Measurements from ENCODE around the gene SHMT2. TPM values are rescaled to one million over a fixed set of nuclear protein-coding genes. Genes with fewer than 3 reads are reported as not detected.

Gene SHMT2
- total and polyA plus RNA-seq, 2 donors (not counting 1 experiment from before 2014, with no cell fraction given) = 154 to 380 TPM

DNA sequence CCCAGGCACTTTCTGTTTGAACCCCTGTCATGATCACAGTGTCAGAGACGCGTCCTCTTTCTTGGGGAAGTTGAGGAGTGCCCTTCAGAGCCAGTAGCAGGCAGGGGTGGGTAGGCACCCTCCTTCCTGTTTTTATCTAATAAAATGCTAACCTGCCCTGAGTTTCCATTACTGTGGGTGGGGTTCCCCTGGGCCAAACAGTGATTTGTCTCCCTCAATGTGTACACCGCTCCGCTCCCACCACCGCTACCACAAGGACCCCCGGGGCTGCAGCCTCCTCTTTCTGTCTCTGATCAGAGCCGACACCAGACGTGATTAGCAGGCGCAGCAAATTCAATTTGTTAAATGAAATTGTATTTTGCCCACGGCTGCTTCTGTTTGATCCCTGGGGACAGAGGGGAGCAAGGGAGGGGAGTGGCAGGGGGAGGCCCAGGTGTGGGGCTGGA lies 5.1 kb downstream of the SHMT2 start:
- no peak for DNase-seq (ENCODE audit: low read depth in 2 of 2)
- peaks cover 40% of the 10 kb centered on the region for H3K4me1 ChIP-seq (ENCODE audit: control insufficient read depth, extremely low read depth, insufficient read depth, low read length)
- H3K36me3 ChIP-seq (ENCODE audit: control insufficient read depth, insufficient read depth, low read length) = peaks cover 30% of the 10 kb centered on the region
- H3K9me3 ChIP-seq (ENCODE audit: control insufficient read depth, insufficient read depth, low read depth, low read length) = no peaks in the 10 kb centered on the region
- no peak overlapping the region for H3K4me2 ChIP-seq (ENCODE audit: extremely low read depth, insufficient read depth, low read length)
- peak overlapping the region; percentile 39 for H3K9ac ChIP-seq (ENCODE audit: insufficient read depth, low read length)
- H2AFZ ChIP-seq (ENCODE audit: low read length) = no peak overlapping the region
- no peaks in the 10 kb centered on the region for H3K27me3 ChIP-seq (ENCODE audit: control insufficient read depth, insufficient read depth, low read length)
- no peak for TF ChIP-seq EZH2 (IDR thresholded peaks at IDR 0.05; ENCODE audit: low read length, missing control alignments)
- TF ChIP-seq, protein P1, sequence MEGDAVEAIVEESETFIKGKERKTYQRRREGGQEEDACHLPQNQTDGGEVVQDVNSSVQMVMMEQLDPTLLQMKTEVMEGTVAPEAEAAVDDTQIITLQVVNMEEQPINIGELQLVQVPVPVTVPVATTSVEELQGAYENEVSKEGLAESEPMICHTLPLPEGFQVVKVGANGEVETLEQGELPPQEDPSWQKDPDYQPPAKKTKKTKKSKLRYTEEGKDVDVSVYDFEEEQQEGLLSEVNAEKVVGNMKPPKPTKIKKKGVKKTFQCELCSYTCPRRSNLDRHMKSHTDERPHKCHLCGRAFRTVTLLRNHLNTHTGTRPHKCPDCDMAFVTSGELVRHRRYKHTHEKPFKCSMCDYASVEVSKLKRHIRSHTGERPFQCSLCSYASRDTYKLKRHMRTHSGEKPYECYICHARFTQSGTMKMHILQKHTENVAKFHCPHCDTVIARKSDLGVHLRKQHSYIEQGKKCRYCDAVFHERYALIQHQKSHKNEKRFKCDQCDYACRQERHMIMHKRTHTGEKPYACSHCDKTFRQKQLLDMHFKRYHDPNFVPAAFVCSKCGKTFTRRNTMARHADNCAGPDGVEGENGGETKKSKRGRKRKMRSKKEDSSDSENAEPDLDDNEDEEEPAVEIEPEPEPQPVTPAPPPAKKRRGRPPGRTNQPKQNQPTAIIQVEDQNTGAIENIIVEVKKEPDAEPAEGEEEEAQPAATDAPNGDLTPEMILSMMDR (conservative IDR thresholded peaks at IDR 0.05 in 1 of 2, IDR thresholded peaks at IDR 0.05 in 1 of 2; ENCODE audit: low read depth in 1 of 2, low read length in 2 of 2) = no peak
- H3K27ac ChIP-seq (ENCODE audit: insufficient read depth, low read length) = peak overlapping the region; percentile 42
- peaks cover 2% of the 10 kb centered on the region for H4K20me1 ChIP-seq (ENCODE audit: control insufficient read depth, extremely low read depth, insufficient read depth, low read length)
- H3K79me2 ChIP-seq (ENCODE audit: control insufficient read depth, insufficient read depth, low read length) = peaks cover 28% of the 10 kb centered on the region
- no peak overlapping the region for H3K4me3 ChIP-seq (replicated peaks in 1 of 4; ENCODE audit: control extremely low read depth in 1 of 4, insufficient read depth in 1 of 4, low read depth in 3 of 4, low read length in 4 of 4)

DNA sequence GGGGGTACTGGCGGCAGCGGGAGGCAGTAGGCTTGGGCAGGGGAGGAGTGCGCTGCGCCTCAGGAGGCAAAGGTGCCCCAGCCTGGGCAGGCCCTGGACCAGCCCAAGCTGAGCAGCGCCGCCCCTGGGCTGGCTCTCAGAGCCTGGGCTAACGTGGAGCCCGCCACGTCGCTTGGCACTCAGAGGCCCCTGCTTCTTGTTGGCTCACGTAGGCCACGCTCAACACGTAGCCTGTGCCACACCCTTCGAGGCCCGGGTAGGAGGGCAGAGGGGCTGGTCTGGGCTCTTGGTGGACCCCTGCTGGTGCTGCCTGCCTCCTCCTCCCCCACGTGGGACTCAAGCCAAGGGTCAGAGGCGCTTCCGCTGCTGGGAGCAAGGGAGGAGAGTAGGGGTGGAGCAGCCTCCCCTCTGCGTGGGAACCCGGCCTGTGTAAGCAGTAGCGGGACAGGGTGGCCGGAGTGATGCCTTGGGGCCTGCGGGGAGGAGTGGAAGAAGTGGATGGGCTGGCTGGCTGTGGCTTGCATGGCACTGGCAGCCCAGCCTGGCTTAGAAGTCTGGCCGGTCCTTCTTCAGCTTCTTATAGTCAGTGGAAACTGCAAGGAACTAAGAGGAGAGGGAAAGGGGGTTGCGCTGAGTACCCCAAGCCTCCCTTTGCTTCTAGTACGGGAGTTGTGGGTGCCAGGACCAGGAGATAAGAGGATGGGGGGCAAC lies 5.7 kb downstream of the SHMT2 start:
- H2AFZ ChIP-seq (ENCODE audit: low read length) = no peak overlapping the region
- H3K4me2 ChIP-seq (ENCODE audit: extremely low read depth, insufficient read depth, low read length) = no peak overlapping the region
- peak; percentile 41 to 84 for DNase-seq (ENCODE audit: low read depth in 2 of 2)
- no peak overlapping the region for H3K4me3 ChIP-seq (replicated peaks in 1 of 4; ENCODE audit: control extremely low read depth in 1 of 4, insufficient read depth in 1 of 4, low read depth in 3 of 4, low read length in 4 of 4)
- TF ChIP-seq, protein P1 (conservative IDR thresholded peaks at IDR 0.05 in 1 of 2, IDR thresholded peaks at IDR 0.05 in 1 of 2; ENCODE audit: low read depth in 1 of 2, low read length in 2 of 2) = peak in 1 of 2 donors; percentile 27
- no peak for TF ChIP-seq EZH2 (IDR thresholded peaks at IDR 0.05; ENCODE audit: low read length, missing control alignments)
- H3K27me3 ChIP-seq (ENCODE audit: control insufficient read depth, insufficient read depth, low read length) = no peaks in the 10 kb centered on the region
- H3K36me3 ChIP-seq (ENCODE audit: control insufficient read depth, insufficient read depth, low read length) = peaks cover 30% of the 10 kb centered on the region
- H4K20me1 ChIP-seq (ENCODE audit: control insufficient read depth, extremely low read depth, insufficient read depth, low read length) = peaks cover 2% of the 10 kb centered on the region
- peaks cover 41% of the 10 kb centered on the region for H3K4me1 ChIP-seq (ENCODE audit: control insufficient read depth, extremely low read depth, insufficient read depth, low read length)
- no peaks in the 10 kb centered on the region for H3K9me3 ChIP-seq (ENCODE audit: control insufficient read depth, insufficient read depth, low read depth, low read length)
- H3K79me2 ChIP-seq (ENCODE audit: control insufficient read depth, insufficient read depth, low read length) = peaks cover 23% of the 10 kb centered on the region
- peak overlapping the region; percentile 36 for H3K27ac ChIP-seq (ENCODE audit: insufficient read depth, low read length)
- peak overlapping the region; percentile 39 for H3K9ac ChIP-seq (ENCODE audit: insufficient read depth, low read length)

DNA sequence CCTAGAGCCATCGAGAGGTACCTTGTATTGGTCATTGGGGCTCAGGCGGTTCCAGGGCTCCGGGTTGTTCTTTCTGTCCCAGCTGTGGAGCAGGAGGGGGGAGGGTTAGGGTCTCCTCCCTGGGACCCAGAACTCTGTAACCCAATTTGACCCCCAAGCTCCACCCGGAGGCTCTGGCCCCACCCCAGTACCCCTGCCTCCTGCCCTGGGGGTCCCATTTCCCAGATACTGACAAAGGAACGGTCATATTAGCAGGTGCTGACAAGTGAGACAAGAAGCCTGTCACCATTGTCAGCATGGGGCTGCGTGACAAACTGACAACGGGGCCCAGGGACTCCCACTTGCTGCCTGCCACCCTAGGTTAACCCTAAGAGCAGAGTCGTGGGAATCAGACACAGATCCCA lies 6.2 kb downstream of the SHMT2 start:
- TF ChIP-seq EZH2 (IDR thresholded peaks at IDR 0.05; ENCODE audit: low read length, missing control alignments) = no peak
- TF ChIP-seq, protein P1 (conservative IDR thresholded peaks at IDR 0.05 in 1 of 2, IDR thresholded peaks at IDR 0.05 in 1 of 2; ENCODE audit: low read depth in 1 of 2, low read length in 2 of 2) = no peak
- Histone ChIP-seq H3K36me3 (ENCODE audit: control insufficient read depth, insufficient read depth, low read length) (peaks cover 30% of the 10 kb centered on the region), H4K20me1 (ENCODE audit: control insufficient read depth, extremely low read depth, insufficient read depth, low read length) (peaks cover 2% of the 10 kb centered on the region), H2AFZ (ENCODE audit: low read length) (no peak overlapping the region), H3K79me2 (ENCODE audit: control insufficient read depth, insufficient read depth, low read length) (peaks cover 17% of the 10 kb centered on the region), H3K4me1 (ENCODE audit: control insufficient read depth, extremely low read depth, insufficient read depth, low read length) (peaks cover 46% of the 10 kb centered on the region), H3K9me3 (ENCODE audit: control insufficient read depth, insufficient read depth, low read depth, low read length) (no peaks in the 10 kb centered on the region), H3K27ac (ENCODE audit: insufficient read depth, low read length) (no peak overlapping the region), H3K4me3 (replicated peaks in 1 of 4; ENCODE audit: control extremely low read depth in 1 of 4, insufficient read depth in 1 of 4, low read depth in 3 of 4, low read length in 4 of 4) (no peak overlapping the region), H3K27me3 (ENCODE audit: control insufficient read depth, insufficient read depth, low read length) (peaks cover 2% of the 10 kb centered on the region), H3K4me2 (ENCODE audit: extremely low read depth, insufficient read depth, low read length) (no peak overlapping the region), H3K9ac (ENCODE audit: insufficient read depth, low read length) (peak overlapping the region; percentile 0)
- DNase-seq (ENCODE audit: low read depth in 2 of 2) = no peak
